NAMALWA (cell line): Measurements from ENCODE around the gene DTX1.
A peak's percentile ranks its signal among the peaks of the same experiment; 100 is the strongest.

Experiments used
- DNase-seq: peaks from one replicate; pipeline ENCODE4 v3.0.0-alpha.2; 2015; ENCODE audit warnings: low spot score

The DTX1 gene

GRCh38 chr12:113071135-113072112 lies 14.9 kb downstream of the DTX1 start:
- no peak for DNase-seq

GRCh38 chr12:113072136-113072535 lies 15.6 kb downstream of the DTX1 start:
- peak; percentile 52 for DNase-seq

- peak; percentile 40 for DNase-seq
Observed at GRCh38 chr12:113073586-113073985, 17.1 kb downstream of the DTX1 start.

GRCh38 chr12:113075137-113075683 lies 18.7 kb downstream of the DTX1 start:
- DNase-seq = peak; percentile 100

- DNase-seq = no peak
Observed at GRCh38 chr12:113077057-113077858, 20.7 kb downstream of the DTX1 start.

- no peak for DNase-seq
Observed at GRCh38 chr12:113077859-113078255, 21.3 kb downstream of the DTX1 start.

- DNase-seq = no peak
Observed at GRCh38 chr12:113081873-113082272, 25.3 kb downstream of the DTX1 start.

GRCh38 chr12:113082486-113083148 lies 26.1 kb downstream of the DTX1 start:
- DNase-seq = no peak

GRCh38 chr12:113083863-113084435 lies 27.4 kb downstream of the DTX1 start:
- DNase-seq = no peak

GRCh38 chr12:113086249-113087164 lies 30.0 kb downstream of the DTX1 start:
- DNase-seq = peak; percentile 81

- DNase-seq = peak; percentile 88
Observed at GRCh38 chr12:113087193-113087592, 30.7 kb downstream of the DTX1 start.

GRCh38 chr12:113088037-113088436 lies 31.5 kb downstream of the DTX1 start:
- DNase-seq = peak; percentile 77

- DNase-seq = peak; percentile 64
Observed at GRCh38 chr12:113088971-113089756, 32.6 kb downstream of the DTX1 start.

- DNase-seq = peak; percentile 43
Observed at GRCh38 chr12:113089839-113090238, 33.3 kb downstream of the DTX1 start.

GRCh38 chr12:113090740-113091139 lies 34.2 kb downstream of the DTX1 start:
- peak; percentile 76 for DNase-seq

- DNase-seq = no peak
Observed at GRCh38 chr12:113091506-113091905, 35.0 kb downstream of the DTX1 start.

- DNase-seq = peak; percentile 66
Observed at GRCh38 chr12:113092607-113093408, 36.3 kb downstream of the DTX1 start.

- DNase-seq = no peak
Observed at GRCh38 chr12:113093409-113094101, 37.0 kb downstream of the DTX1 start.
